ENCODE data around the gene DRAP1.

- TF ChIP-seq EZH2 (IDR thresholded peaks at IDR 0.05) (no peak), POLR2AphosphoS5 (IDR thresholded peaks at IDR 0.05; ENCODE audit: borderline replicate concordance, low read depth, low read length) (no peak; the same call in 1 of the 2 replicates), FOXP2 (optimal IDR thresholded peaks at IDR 0.05; ENCODE audit: control extremely low read depth, extremely low read length, insufficient read depth) (no peak)
Measured at GRCh38 chr11:65917434-65918210, 1.6 kb upstream of the DRAP1 start.

All from SK-N-MC (cell line).